Endothelial cell of umbilical vein (primary cell): ENCODE results near the gene NADK. TPM values are rescaled to one million over a fixed set of nuclear protein-coding genes. Genes with fewer than 3 reads are reported as not detected.

Experiments used
- BruUV-seq: library from RNA; stranded (reverse); fragments of 400-500 nt; replicated peaks from 2 replicates; lab custom pipeline; 2021; lab: Mats Ljungman, UMichigan
- CTCF ChIA-PET: fragments of 300-600, 350-600 bp; sonication (Branson Sonifier 250); formaldehyde crosslinking; loops from one replicate; lab custom pipeline; 2021; ENCODE audit warnings: antibody characterized with exemption, inconsistent platforms; lab: Charles Lee
- POLR2A ChIA-PET: fragments of 300-600, 350-600 bp; sonication (Branson Sonifier 250); formaldehyde crosslinking; loops from one replicate; lab custom pipeline; 2021; ENCODE audit warnings: antibody characterized with exemption, inconsistent platforms; lab: Charles Lee
- DNase-seq: peaks from one replicate; pipeline ENCODE4 v3.0.0-alpha.2; 2011; ENCODE audit warnings: low read depth, low spot score
- FAIRE-seq: peaks from 2 replicates; lab custom pipeline; 2011; peaks lifted over from hg19 to GRCh38; lab: Jason Lieb, UNC
- H2AFZ ChIP-seq: 2 replicates; pipeline ENCODE4 v1.6.0; 2012; ENCODE audit warnings: low read depth, low read length, control low read depth, inconsistent platforms
- H3K27ac ChIP-seq: 2 replicates; pipeline ENCODE4 v1.5.1; 2011; ENCODE audit warnings: low read depth, mild to moderate bottlenecking, control low read depth, low read length, moderate library complexity; ENCODE audit not compliant: insufficient read depth
- H3K27me3 ChIP-seq, 2 experiments: 2 replicates each; pipeline versions ENCODE4 v1.6.0 to v1.6.1; 2011; ENCODE audit warnings: low read length in 2 of 2, mixed read lengths in 1 of 2; ENCODE audit not compliant: control insufficient read depth in 2 of 2, insufficient read depth in 2 of 2
- H3K36me3 ChIP-seq, 2 experiments: 2 replicates in 1 of 2; 3 replicates in 1 of 2; pipeline ENCODE4 v1.5.1; 2011; ENCODE audit warnings: low read length in 2 of 2, mild to moderate bottlenecking in 1 of 2, moderate library complexity in 1 of 2; ENCODE audit not compliant: control insufficient read depth in 2 of 2, insufficient read depth in 2 of 2; ENCODE audit errors: extremely low read depth in 1 of 2
- H3K4me1 ChIP-seq: 3 replicates; pipeline ENCODE4 v1.5.1; 2011; ENCODE audit warnings: mild to moderate bottlenecking, low read length; ENCODE audit not compliant: control insufficient read depth, insufficient read depth; ENCODE audit errors: extremely low read depth
- H3K4me2 ChIP-seq: 2 replicates; pipeline ENCODE4 v1.6.1; 2011; ENCODE audit warnings: low read length, control low read depth, mixed read lengths; ENCODE audit not compliant: insufficient read depth
- H3K4me3 ChIP-seq, 3 experiments: fragments of 200-600 bp in 1 of 3; sonication (generic), shearing (Covaris generic) in 1 of 3; replicated peaks in 1 of 3; 2 replicates each; pipeline ENCODE4 v1.5.1; 2011 to 2016; ENCODE audit warnings: control low read depth in 3 of 3, low read length in 3 of 3, mild to moderate bottlenecking in 2 of 3, inconsistent platforms in 1 of 3, low read depth in 1 of 3, moderate library complexity in 1 of 3; ENCODE audit not compliant: insufficient read depth in 1 of 3
- H3K79me2 ChIP-seq: 2 replicates; pipeline ENCODE4 v1.6.0; 2012; ENCODE audit warnings: low read length, inconsistent platforms; ENCODE audit not compliant: control insufficient read depth, insufficient read depth
- H3K9ac ChIP-seq: replicated peaks from 2 replicates; pipeline ENCODE3; 2011; ENCODE audit warnings: low read length, control low read depth; ENCODE audit not compliant: insufficient read depth; ENCODE audit errors: extremely low read depth
- H3K9me1 ChIP-seq: replicated peaks from 3 replicates; pipeline ENCODE4 v1.6.0; 2011; ENCODE audit warnings: mild to moderate bottlenecking, low read length; ENCODE audit not compliant: control insufficient read depth, insufficient read depth; ENCODE audit errors: extremely low read depth
- H3K9me3 ChIP-seq: replicated peaks from 2 replicates; pipeline ENCODE4 v1.5.1; 2012; ENCODE audit warnings: low read length, inconsistent platforms; ENCODE audit not compliant: control insufficient read depth, insufficient read depth
- H4K20me1 ChIP-seq: replicated peaks from 2 replicates; pipeline ENCODE3; 2011; ENCODE audit warnings: mild to moderate bottlenecking, low read length; ENCODE audit not compliant: control insufficient read depth, insufficient read depth; ENCODE audit errors: extremely low read depth
- CTCF ChIP-seq, 2 donors: IDR thresholded peaks; 1 replicate in 1 of 2; 2 replicates in 1 of 2; pipeline ENCODE4 v1.5.1; 2011; ENCODE audit warnings: low read length in 2 of 2, mild to moderate bottlenecking in 2 of 2, moderate library complexity in 2 of 2, control low read depth in 1 of 2, inconsistent platforms in 1 of 2, low read depth in 1 of 2; ENCODE audit not compliant: insufficient read depth in 1 of 2; ENCODE audit errors: extremely low read depth in 1 of 2
- EZH2 ChIP-seq: IDR thresholded peaks from 2 replicates; pipeline ENCODE4 v1.6.1; 2012; ENCODE audit warnings: borderline replicate concordance, low read depth, mild to moderate bottlenecking, moderate library complexity, low read length, inconsistent platforms; ENCODE audit not compliant: severe bottlenecking
- FOS ChIP-seq: IDR thresholded peaks from 2 replicates; pipeline ENCODE4 v1.6.1; 2011; ENCODE audit warnings: mild to moderate bottlenecking, low read length, moderate library complexity, borderline replicate concordance; ENCODE audit not compliant: insufficient read depth
- GATA2 ChIP-seq: IDR thresholded peaks from 2 replicates; pipeline ENCODE4 v1.7.0; 2011; ENCODE audit warnings: low read depth, mild to moderate bottlenecking, moderate library complexity, mixed read lengths, low read length; ENCODE audit not compliant: insufficient read length, insufficient read depth
- JUN ChIP-seq: IDR thresholded peaks from 2 replicates; pipeline ENCODE4 v1.6.1; 2011; ENCODE audit warnings: borderline replicate concordance, low read depth; ENCODE audit not compliant: insufficient read length, insufficient read depth
- MAX ChIP-seq: IDR thresholded peaks from 2 replicates; pipeline ENCODE4 v1.6.1; 2011; ENCODE audit not compliant: insufficient read depth, insufficient read length
- MYC ChIP-seq: IDR thresholded peaks from one replicate; pipeline ENCODE4 v1.6.1; 2011; ENCODE audit warnings: mild to moderate bottlenecking, low read depth, low read length
- POLR2A ChIP-seq: IDR thresholded peaks from 2 replicates; pipeline ENCODE4 v1.6.1; 2012; ENCODE audit warnings: low read depth, mild to moderate bottlenecking, control low read depth, low read length
- POLR2AphosphoS5 ChIP-seq: IDR thresholded peaks from 2 replicates; pipeline ENCODE4 v1.6.1; 2012; ENCODE audit warnings: low read depth, mild to moderate bottlenecking, control low read depth, low read length, moderate library complexity; ENCODE audit not compliant: insufficient read depth
- dilution Hi-C: fragments of 300-500 bp; cut with MboI; formaldehyde crosslinking; loops from one replicate; pipeline ENCODE4 v1.15.0; 2019; ENCODE audit warnings: low sequenced_read_pairs; ENCODE audit not compliant: extremely low pct_ligation_motif_present
- intact Hi-C: fragments of 100-400 bp; cut with micrococcal nuclease; formaldehyde crosslinking; loops from one replicate; pipeline ENCODE4 v1.10.0; 2022
- polyA plus RNA-seq, 4 experiments: library from polyadenylated mRNA; depleted of rRNA in 3 of 4; stranded (reverse) in 3 of 4; unstranded in 1 of 4; fragments of >200 nt; gene quantifications; 2 replicates each; pipeline versions ENCODE4 v1.2.1 to v1.2.3, GENCODE V29; 2011 to 2012; ENCODE audit warnings: missing spikeins in 1 of 4
- total RNA-seq: library from RNA; stranded (reverse); gene quantifications from 2 replicates; pipeline ENCODE4 v1.2.3, GENCODE V29; 2021

Gene NADK
- total and polyA plus RNA-seq, 2 donors (not counting 3 experiments of a cell fraction or from before 2014, with no cell fraction given), result 68.5 to 88.8 TPM

GRCh38 chr1:1794999-1795398 lies 16.7 kb upstream of the NADK start:
- FAIRE-seq, result no peak
- ChIA-PET POLR2A (no interaction called here), CTCF (interaction anchor here (1.7 kb wide), 1 partner anchor 114 kb away, joined by 8 read pairs; no protein-coding TSS in a partner anchor)
- no peak overlapping the region for H2AFZ ChIP-seq
- no peak overlapping the region for H3K4me3 ChIP-seq
- H3K9ac ChIP-seq, result no peak overlapping the region
- intact Hi-C loops (no loop called here), dilution Hi-C loops (no loop called here)
- no peaks in the 10 kb centered on the region for H3K4me1 ChIP-seq
- no peak overlapping the region for H3K4me2 ChIP-seq
- no TSS peak for BruUV-seq
- no peak for DNase-seq
- H3K9me3 ChIP-seq, result no peaks in the 10 kb centered on the region
- peaks cover 52% of the 10 kb centered on the region for H3K79me2 ChIP-seq
- no peaks in the 10 kb centered on the region for H3K9me1 ChIP-seq
- peaks cover 2% of the 10 kb centered on the region for H4K20me1 ChIP-seq
- no peak for TF ChIP-seq EZH2
- TF ChIP-seq FOS, result no peak
- TF ChIP-seq MAX, result no peak
- TF ChIP-seq MYC, result no peak
- TF ChIP-seq POLR2A, result no peak
- TF ChIP-seq JUN, result no peak
- no peak for TF ChIP-seq POLR2AphosphoS5
- TF ChIP-seq CTCF (IDR thresholded peaks at IDR 0.05; ENCODE audit: extremely low read depth in 1 of 2, insufficient read depth in 1 of 2, low read depth in 1 of 2, low read length in 2 of 2), result no peak
- no peak for TF ChIP-seq GATA2
- peaks cover 31 to 59% of the 10 kb centered on the region in 2 experiments for H3K36me3 ChIP-seq
- no peak overlapping the region for H3K27ac ChIP-seq
- no peaks in the 10 kb centered on the region for H3K27me3 ChIP-seq
